GM03348 (cell line): Measurements from ENCODE around the gene KCTD1.

Experiments
- DNase-seq: peaks from one replicate; pipeline ENCODE4 v3.0.0; 2012; ENCODE audit warnings: low spot score

Gene KCTD1

DNA sequence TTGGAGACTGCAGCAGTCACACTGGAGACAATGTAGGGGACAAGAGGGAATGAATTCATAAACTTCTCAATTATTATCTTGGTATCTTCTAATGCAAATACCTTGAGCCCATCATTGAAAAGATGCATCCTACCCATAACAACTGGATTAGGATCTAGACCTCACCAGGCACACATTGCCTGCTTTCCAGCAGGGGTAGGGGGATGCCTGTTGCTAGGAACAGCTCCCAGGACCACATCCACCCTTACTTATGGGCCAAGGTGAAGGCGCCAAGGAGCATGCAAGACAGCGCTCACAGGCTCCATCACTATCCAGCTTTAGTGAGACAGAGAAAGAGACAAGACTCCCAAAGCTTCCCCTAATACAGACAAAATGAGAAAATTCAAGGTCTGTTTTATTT is 24.4 kb downstream of the KCTD1 start:
- DNase-seq: no peak

DNA sequence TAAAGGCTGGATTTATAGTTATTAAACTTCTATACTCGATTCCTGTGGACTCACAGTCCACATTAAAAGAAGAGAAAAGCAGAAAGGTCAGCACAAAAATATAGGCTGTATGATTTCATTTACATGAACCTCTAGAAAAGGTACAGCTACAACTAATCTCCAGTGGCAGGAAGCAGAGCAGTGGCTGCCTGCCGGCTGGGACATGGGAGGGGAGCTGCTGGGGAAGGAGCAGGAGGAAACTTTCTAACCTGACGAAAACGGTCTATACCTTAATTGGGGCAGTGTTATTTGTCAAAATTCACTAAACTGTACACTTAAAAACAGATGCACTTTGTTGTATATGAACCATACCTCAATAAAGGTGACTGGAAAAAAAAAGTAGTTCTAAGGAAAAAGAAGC is 26.7 kb downstream of the KCTD1 start:
- no peak for DNase-seq

DNA sequence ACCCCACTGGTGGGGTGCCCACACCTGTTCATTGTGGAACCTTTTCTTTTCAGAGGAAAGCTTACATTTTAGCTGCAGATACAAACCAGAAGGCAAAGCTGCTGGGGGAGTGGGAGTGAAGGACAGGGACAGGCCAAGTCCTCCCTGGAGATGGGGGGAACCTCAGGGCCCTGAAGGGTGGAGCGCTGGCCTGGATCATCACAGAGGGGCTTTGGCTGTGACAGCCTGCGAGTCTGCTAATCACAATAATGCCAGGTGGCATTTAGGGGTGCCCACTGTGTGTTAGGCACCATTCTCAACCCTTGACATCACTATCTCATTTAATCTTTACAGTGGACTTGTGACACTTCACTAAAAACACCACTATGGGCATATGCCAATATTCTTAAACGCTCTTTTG is 27.4 kb downstream of the KCTD1 start:
- no peak for DNase-seq

DNA sequence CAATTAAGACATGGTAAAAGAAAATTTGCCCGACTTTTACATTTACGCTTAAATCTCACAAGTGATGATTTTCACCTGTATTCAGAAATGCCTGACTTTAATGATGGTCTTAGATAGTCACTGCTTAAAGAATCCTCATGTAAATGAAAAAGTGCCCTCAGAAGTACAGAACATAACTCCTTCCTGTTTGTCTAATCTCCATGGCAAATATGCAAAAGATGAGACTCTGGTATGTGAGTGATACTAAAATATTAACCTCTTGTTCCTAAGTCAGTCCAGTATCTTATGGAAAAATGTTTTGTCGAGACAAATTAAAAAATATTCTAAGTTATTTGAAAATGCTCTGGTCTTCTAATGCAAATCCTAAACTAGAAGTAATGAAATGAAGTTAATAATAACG is 29.2 kb downstream of the KCTD1 start:
- DNase-seq: no peak

DNA sequence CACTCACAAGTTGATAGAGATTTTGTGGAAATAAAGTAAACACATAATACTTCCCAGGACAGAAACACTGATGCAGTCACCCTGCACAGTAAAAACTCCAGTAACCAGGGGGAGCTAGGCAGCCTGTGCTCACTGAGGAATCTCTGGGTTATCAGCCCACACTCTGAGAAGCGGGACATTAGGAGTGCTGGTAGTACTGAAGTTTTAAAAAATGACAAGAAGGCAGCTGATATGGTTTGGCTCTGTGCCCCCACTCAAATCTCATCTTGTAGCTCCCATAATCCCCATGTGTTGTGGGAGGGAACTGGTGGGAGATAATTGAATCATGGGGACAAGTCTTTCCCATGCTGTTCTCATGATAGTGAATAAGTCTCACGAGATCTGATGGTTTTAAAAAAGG is 31.4 kb downstream of the KCTD1 start:
- no peak for DNase-seq

DNA sequence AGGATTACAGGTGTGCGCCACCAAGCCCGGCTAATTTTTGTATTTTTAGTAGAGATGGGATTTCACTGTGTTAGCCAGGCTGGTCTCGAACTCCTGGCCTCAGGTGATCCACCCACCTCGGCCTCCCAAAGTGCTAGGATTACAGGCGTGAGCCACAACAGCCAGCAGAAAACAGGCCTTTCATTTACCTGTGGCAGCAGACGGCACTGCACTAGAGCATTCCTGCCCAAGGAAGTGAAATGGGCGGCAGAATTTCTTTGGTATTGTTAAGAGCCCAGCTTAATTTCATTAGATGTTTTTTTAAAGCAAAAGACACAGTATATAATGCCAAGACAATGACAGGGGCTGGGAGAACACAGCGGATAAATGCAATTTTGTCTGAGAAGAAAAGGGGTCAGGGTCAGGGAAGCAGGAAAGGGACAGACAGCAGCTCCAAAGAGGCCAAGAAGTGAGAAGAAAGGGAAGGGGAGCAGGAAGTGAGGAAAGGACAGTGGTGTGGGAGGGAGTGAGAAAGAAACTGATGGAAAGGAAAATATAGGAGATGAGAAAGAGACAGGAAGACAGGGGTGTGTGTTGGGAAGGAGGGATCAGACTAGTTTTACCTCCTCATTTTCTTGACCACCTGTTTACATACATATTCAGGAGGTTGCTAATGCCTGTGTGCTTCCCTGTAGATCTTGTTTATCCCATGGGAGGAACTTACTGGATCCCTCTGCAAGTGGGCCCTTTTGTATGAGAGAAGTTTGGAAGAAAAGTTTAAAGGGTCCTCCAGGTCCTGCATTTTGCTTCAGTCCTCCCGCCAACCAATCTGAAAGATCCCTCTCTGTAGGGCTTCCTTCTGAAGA is 32.5 kb downstream of the KCTD1 start:
- no peak for DNase-seq

DNA sequence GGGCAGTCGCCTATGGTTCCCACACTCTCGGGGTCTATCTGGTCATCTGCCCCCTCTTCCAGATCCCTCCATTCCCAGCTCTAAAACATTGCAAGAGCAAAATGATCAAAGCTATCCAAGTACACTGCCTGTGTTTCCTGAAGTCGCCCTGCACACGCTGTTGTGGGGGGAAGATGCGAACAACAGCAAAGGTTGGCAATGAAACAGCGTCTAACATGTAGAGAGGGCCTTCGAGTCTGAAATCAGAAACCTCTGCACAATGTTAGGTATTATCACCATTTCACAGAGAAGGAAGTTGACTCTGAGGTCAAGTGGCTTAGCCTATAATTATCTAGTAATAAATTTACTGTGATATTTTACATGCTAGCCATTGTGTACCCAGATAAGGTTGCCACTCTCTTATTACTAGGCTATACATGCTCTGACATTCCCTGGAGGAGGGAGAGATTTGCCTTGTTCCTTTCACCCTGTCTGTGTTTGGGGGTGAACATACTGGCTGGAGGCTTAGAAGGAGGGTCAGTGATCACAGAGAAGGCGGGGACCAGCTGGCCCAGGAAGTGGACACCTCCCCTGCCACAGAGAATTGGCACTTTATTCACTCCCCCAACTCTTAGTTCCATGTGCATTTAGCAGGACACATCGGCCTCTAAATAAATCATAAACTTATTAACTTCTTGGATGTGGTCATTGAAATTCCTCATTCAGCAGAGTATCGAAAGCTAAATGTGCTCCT is 36.8 kb downstream of the KCTD1 start:
- no peak for DNase-seq

DNA sequence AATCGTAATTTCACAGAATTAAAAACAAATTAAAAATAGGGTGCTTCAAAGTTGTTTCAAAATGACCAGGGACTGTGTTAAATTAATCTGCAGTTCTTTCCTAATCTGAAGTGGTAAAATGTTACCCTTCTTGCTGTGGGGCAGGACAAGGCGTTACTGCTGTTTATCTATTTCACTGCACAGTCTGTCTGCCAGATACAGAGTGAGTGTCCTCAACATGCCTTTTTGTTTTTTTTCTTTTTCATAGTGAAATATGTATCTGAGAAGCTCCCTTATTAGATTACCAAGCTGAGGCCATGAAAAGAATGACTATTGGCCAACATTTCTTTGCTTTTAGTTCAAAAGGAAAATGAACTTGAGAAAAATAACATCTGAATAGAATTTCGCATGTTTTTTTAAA is 38.0 kb downstream of the KCTD1 start:
- peak; percentile 29 for DNase-seq

DNA sequence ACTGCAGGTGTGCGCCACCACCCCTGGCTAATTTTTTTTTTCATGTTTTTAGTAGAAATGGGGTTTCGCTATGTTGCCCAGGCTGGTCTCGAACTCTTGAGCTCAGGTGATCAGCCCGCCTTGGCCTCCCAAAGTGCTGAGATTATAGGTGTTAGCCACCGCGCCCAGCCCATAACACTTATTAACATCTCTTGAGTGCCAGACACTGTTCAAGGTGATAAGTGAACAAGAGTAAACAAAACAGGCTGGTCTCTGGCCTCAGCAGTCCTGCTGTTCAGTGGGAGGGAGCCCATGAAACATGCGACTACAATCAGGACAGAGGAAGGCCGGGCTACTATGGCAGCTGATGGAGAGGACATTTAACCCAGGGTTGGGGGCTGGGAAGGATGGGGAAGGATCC is 42.3 kb downstream of the KCTD1 start:
- no peak for DNase-seq

DNA sequence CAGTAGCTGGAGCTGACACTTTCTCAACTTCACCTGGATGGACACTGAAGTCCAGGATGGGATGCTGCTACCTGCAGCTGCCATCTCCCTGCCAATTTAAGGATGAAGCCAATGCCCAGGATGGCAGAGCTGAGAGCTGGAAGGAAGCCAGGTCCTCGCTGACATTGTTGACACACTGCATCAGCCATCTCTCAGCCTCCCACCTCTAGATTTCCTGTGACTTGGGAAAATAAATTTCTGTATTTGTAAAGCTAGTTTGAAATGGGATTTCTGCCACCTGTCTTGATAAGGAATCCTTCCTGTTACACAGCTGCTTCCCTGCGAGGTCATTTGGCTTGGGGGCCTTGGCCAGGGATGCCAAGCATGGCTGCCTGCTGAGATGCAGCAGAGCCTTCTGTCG is 43.5 kb downstream of the KCTD1 start:
- DNase-seq: no peak

DNA sequence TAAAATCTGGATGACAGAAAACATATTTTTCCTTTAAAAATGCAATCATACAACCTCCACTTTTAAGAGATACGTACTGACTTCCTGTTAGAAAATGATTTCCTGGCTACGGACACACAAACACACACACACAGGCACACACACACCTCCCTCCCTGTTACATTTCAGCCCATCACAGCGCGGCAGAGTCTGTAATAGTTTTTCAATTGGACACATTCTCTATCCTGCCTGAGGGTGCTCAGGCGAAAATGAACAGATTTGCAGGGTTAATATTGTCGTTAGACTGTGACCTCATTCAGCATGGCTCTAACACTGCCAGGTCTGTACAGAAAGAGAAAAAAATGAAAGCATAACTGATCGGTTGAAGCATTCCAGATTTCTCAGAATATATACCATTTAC is 45.0 kb downstream of the KCTD1 start:
- DNase-seq: no peak

DNA sequence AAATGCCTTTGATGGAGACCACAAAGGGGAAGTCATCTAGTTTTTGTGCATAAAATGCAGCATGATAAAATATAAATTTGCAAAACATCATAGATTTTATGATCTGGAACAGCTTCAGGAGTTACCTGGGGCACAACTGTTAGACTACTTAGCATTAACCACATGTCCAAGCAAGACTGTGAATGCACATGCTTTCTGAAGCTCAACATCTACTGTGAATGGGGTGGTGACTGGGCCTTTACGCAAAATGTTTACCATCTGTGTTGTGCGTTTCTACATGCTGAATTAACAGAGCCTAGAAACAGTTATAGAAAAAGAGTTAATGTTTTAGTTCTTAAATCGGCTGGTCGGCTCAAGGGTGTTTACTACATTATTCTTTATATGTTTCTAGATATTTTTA is 45.5 kb downstream of the KCTD1 start:
- no peak for DNase-seq

DNA sequence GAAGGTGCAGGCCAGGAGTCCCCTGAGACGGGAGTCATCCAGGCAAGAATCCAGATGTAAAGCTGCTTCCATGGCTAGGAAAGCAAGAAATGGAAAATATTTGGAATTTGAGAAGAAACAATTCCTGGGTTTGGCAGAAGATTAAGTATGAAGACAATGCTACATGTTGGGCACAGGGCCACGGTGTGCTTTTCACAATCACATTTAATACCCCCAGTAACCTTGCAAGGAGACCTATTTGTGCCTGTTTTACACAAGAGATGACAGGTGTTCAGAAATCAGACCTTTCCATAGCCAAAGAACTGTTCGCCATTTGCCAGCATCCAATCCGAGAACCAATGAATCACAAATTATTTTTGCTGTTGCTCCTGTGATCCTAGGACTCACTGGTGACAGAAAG is 50.5 kb downstream of the KCTD1 start:
- peak; percentile 7 for DNase-seq

DNA sequence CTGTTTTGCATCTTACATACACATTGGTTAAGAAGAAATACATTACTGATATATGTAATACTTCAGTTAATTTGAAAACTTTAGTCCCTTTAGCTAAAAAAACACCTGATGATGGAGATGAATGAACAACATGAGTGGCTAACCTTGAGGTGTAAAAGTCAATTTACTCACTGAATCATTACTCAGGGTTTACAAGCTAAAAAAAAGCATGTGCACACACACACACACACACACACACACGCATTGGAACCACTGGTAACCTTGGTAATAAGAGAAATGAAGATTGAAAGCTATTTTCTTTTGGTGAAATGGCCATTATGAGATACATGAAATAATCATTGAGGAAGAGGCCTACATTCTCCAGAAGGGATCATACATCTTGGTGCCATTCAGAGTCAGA is 51.8 kb downstream of the KCTD1 start:
- no peak for DNase-seq

DNA sequence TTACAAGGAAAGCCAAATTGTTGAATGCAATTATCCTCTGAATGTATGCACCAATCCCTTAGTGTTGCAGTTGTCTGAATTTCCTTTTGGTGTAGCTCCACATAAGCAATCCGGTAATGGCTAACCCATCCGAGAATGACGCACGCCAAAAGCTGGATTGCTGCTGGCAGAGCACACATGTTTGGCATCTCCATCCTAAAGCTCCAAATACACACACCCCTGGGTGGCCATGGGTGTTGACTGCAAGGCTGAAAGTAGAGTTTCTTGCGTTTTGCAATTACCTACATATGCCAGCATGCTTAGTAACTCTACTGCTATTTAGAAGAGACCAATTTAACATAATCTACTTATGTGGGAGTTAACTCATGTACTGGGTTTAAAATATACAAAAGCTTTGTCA is 53.1 kb downstream of the KCTD1 start:
- no peak for DNase-seq

DNA sequence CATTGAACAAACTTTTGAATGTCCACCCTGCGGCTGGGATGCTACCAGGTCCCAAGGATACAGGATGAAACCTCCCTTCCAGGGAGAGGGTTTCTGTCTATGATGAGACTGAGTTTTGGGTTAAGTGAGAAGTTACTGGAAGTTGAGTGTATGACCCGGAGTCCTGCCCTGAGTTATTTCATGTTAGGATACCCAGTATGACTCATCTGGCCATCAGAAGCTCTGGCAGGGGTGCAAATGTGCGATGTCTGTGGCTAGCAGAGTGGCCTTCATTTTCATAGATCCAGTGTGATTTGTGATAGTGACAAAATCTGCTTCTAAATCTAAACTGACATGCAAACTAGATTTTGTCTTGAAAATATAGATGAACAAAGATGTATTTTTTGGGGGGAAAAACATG is 55.3 kb downstream of the KCTD1 start:
- DNase-seq: peak; percentile 34

DNA sequence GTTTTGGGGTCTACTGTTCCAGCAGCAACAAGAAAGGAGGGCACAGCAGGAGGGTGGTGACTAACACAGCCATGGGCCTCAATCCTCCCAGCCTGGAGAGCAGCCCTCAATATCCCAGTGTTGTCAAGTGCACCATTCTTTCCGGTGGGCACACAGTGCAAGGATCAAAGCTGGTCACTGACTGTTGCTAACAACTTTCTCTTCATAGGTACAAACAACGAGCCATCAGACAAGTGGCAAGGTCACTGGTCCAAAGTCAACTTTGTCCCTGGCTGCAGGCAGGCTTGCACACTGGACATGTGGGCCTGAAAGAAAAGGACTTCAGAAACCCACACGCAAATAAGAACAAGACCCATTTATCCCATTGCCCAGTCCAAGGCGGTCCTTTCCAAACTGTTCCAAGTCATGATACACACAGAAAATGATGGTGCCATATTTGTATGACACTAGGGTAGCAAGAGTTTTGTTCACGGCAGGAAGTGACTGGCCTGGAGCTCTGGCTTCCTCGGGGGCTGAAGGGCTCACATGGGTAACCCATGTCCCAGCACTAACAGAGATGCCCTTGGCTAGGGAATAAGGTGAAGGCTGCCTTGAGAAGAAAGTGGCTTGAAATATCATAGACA is 57.0 kb downstream of the KCTD1 start:
- no peak for DNase-seq

DNA sequence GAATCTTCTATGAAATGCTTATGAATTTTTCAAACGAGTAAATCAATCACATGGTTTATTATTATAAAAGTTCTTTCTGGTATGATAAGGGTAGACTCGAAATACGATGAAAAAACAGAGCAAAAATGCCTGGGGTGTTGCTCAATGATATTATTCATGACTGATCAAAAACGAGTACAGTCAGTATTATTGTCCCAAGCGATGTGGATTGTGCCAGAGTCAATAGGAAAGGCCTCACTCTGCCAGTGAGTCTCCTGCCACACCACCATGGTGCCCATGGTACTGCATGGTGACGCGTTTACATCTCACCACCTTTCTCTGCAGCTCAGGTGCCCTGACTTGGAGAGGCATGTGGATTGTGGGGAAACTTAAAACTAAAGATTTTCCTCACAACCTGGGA is 58.5 kb downstream of the KCTD1 start:
- no peak for DNase-seq

DNA sequence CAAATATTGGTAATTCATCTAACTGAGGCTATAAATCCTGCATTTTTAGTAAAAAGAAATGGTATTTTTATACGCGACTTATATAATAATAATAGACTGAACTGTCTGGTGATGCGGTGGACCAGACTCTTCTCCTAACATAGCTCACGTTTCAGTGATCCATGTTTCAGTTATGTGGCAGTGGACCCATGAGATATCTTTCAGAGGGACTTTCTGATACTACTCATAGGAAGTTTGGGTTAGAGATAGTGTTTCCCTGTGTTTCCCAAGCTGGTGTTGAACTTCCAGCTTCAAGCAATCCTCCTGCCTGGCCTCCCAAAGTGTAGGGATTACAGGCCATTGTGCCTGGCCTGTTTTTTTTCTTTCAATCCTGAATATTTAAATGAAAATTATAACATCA is 59.2 kb downstream of the KCTD1 start:
- no peak for DNase-seq

DNA sequence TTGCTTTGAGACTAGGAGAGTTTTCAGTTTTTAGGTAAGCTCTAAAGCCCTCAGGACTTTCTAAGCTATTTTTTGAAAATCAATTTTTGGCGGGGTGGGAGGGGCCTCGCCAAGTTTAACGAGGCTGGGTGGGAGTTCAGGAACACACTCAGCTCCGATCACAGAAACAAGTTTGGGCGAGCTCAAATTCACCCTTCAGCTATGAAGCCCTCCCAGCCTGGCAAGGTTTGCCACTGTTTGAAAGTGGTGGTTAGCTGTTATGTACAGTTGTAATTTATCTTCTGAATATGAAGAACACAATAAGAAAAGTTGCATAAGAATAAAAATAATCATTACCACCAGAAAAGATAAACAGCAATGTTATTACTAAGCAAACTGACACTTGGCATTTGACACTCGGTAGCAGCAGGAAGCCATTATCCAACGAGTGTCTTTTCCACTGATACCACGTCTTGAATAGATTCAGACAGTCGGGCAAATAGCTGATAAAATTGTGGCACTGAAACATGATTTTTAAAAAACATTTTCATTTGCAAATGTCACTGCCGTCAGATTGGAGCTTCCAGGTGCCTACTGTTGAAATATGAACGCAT is 59.8 kb downstream of the KCTD1 start:
- DNase-seq: peak; percentile 15

DNA sequence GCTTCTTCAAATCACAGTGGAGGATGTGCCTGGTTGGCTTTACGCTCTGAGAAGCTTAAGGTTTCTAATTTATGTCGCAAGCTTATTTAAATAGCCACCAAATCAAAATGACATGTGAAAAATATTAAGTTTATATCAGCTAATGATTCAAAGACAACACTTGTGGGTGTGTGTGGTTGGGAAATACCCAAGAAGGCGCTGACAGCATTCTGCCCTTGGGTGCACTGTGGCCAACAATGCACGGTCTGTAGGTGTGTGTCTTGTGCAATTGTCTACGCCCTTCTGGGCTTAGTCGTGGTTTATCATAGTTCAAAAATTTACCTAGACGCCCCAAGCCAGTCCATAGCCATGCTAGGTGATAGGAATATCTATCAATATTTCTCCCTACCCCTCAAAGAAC is 60.9 kb downstream of the KCTD1 start:
- peak; percentile 51 for DNase-seq

DNA sequence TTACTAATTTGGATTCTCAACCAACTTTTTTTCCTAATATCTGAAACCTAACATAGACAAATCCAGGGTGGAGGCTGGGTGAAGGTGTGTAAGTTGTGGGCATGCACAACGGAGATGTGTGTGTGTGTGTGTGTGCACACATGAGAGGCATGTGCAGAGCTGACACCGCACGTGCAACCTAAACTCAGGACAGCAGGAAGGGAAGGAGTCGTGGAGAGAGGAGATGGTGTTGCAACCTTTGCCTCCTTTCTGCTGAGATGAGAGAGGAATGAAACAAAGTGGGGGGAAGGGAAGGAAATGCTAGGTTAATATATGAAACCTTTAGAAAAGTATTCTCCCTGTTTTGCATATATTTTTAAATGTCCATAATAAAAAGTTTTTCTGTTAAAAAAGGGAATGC is 64.7 kb downstream of the KCTD1 start:
- DNase-seq: no peak

DNA sequence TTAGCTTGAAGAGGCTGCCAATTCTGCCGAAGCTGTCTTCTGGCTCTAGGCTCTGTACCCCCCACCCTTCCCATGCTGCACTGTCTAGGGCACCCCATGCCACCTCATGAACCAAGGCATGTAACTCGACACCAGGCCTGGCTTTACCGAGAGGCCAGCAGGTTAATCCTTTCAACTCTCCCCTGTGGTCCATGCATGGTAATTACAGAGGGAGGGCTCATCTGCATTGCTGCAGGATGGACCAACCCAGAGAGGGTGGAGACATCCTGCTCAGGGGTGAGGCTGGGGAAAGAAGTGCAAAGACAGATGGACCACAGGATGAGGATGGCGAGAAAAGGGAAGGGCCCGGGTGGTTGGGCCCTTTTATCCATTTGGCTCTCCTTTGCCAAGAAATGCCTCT is 65.8 kb downstream of the KCTD1 start:
- DNase-seq: no peak
